Hair follicle dermal papilla cell (primary cell): ENCODE data around the gene PLA2G4E. TPM values are rescaled to one million over a fixed set of nuclear protein-coding genes. Genes with fewer than 3 reads are reported as not detected.

ENCODE experiments used
- total RNA-seq: library from RNA; depleted of rRNA; stranded (reverse); fragments of >200 nt; gene quantifications from 2 replicates; pipeline ENCODE4 v1.2.3, GENCODE V29; 2012

Gene PLA2G4E, protein sequence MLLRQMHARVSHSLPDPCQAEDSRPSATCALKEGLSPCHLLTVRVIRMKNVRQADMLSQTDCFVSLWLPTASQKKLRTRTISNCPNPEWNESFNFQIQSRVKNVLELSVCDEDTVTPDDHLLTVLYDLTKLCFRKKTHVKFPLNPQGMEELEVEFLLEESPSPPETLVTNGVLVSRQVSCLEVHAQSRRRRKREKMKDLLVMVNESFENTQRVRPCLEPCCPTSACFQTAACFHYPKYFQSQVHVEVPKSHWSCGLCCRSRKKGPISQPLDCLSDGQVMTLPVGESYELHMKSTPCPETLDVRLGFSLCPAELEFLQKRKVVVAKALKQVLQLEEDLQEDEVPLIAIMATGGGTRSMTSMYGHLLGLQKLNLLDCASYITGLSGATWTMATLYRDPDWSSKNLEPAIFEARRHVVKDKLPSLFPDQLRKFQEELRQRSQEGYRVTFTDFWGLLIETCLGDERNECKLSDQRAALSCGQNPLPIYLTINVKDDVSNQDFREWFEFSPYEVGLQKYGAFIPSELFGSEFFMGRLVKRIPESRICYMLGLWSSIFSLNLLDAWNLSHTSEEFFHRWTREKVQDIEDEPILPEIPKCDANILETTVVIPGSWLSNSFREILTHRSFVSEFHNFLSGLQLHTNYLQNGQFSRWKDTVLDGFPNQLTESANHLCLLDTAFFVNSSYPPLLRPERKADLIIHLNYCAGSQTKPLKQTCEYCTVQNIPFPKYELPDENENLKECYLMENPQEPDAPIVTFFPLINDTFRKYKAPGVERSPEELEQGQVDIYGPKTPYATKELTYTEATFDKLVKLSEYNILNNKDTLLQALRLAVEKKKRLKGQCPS
- not detected in 2 replicates for total RNA-seq

DNA sequence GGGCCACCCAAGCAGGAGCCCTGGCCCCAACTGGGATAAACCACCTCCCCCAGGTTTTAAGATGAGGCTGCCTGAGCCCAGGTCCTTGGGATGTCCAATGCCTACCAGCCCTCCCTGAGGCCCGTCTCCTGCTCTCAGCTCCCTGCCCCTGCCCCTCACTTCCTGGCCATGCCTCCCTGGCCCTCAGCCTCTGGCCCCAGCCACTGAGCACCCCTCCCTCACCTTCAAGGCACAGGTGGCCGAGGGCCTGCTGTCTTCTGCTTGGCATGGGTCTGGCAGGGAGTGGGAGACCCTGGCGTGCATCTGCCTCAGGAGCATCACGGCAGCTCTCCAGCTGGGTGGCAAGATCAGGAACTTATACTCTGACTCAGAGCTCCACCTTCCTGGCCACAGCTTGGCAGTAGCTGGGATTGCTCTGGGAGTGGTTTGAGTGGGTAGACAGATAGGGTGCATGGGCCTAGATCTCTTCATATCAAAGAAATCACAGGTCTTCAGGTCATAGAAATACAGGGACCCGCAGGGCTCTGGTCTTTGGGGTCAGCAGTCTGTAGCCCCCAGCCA is at the start of gene PLA2G4E:
TSS of gene PLA2G4E (minus strand) at position 330 of the 561 bp plus-strand sequence. CDS start at position 318, 12 bp downstream.

DNA sequence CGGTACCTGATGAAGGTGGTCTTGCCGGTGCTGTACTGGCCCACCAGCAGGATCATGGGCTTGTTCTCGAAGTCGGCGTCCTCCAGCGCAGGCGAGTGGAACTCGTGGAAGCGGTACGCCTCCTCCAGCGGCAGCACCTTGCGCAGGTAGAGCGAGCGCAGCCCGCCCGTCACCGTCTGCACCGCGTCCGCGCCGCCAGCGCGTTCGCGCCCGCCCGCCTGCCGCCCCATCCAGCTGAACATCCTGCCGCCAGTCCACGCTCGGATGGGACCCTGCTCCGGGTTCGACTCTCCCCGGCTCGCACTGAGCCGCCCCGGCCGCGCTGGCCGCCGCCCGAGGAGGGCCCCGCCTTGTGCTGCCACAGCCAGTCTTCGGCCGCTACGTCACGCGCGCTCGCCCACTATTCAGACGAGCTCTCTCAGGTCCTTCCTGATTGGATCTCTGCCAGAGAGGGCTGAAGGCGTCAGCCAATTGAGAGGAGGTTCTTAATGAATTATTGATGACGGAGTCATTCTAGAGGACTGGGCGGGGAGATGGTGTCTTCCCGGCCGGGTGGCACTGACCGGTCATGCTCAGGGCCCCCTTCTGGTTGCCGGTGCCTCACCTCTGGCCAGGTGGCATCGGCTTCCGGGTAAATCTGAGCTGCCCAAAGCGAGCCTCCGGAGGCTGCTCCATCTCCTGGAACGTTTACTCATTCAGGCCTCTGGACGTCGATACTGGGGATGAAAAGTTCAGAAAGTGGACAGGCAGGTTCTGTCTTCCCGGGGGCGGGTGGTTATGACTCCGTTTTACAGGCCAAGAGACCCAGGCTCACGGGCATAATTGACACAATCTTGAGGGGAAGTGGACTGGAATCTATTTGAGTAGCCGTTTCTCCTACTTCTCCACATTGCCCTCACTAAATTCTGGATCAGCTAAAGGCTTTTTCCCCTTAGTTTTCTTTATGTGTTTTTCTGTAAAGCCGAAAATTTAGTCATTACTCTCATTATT is 48.3 kb downstream of the PLA2G4E start, which contains the start of gene EHD4:
TSS of gene EHD4 (minus strand) at position 305 of the 990 bp plus-strand sequence. CDS start at position 242, 63 bp downstream.

Other genes starting within 250 kb of the PLA2G4E start
- gene MAPKBP1, start 246.6 kb downstream of the PLA2G4E start, total RNA-seq = 40.0 and 44.9 TPM in 2 replicates
- 3.1 and 4.5 TPM in 2 replicates for gene JMJD7, start 192.9 kb downstream of the PLA2G4E start, total RNA-seq
- gene PLA2G4B, start 182.2 kb downstream of the PLA2G4E start, total RNA-seq = 0.36 and 0.81 TPM in 2 replicates
- gene SPTBN5, start 127.0 kb downstream of the PLA2G4E start, total RNA-seq = 0.73 and 0.97 TPM in 2 replicates
- gene EHD4, start 48.5 kb downstream of the PLA2G4E start, total RNA-seq = 37.8 and 38.0 TPM in 2 replicates
- gene PLA2G4D, start 73.5 kb upstream of the PLA2G4E start, total RNA-seq = not detected in 2 replicates
- not detected in 2 replicates for gene PLA2G4F, start 135.6 kb upstream of the PLA2G4E start, total RNA-seq
- 61.2 and 75.0 TPM in 2 replicates for gene VPS39, start 187.3 kb upstream of the PLA2G4E start, total RNA-seq